ENCODE measurements around the gene PLET1.
"Not testable (repeated sequence)": the region's sequence is repeated elsewhere in the genome, so short reads cannot be mapped to it uniquely, and the experiment has no call there.

The PLET1 gene

GRCh38 chr11:112216561-112217105 lies 44.0 kb downstream of the PLET1 start:
- in situ Hi-C loops (cut with MboI; ENCODE audit: low sequenced_read_pairs), result loop anchor here (25.0 kb wide), 1 partner anchor 1071 kb away; no protein-coding TSS in a partner anchor

- in situ Hi-C loops (cut with MboI; ENCODE audit: low sequenced_read_pairs), result loop anchor here (25.0 kb wide), 1 partner anchor 1072 kb away; no protein-coding TSS in a partner anchor
Measured at GRCh38 chr11:112215621-112216020, 45.0 kb downstream of the PLET1 start.

GRCh38 chr11:112213753-112214152 lies 46.9 kb downstream of the PLET1 start:
- in situ Hi-C loops (cut with MboI; ENCODE audit: low sequenced_read_pairs), result loop anchor here (25.0 kb wide), 1 partner anchor 1074 kb away; no protein-coding TSS in a partner anchor

- in situ Hi-C loops (cut with MboI; ENCODE audit: low sequenced_read_pairs), result loop anchor here (25.0 kb wide), 1 partner anchor 1075 kb away; no protein-coding TSS in a partner anchor
Measured at GRCh38 chr11:112212710-112213109, 48.0 kb downstream of the PLET1 start.

- in situ Hi-C loops (cut with MboI; ENCODE audit: low sequenced_read_pairs), result loop anchor here (25.0 kb wide), 1 partner anchor 1075 kb away; no protein-coding TSS in a partner anchor
Measured at GRCh38 chr11:112212290-112212689, 48.4 kb downstream of the PLET1 start.

- in situ Hi-C loops (cut with MboI; ENCODE audit: low sequenced_read_pairs), result loop anchor here (25.0 kb wide), 1 partner anchor 1076 kb away; no protein-coding TSS in a partner anchor
Measured at GRCh38 chr11:112211536-112211935, 49.1 kb downstream of the PLET1 start.

GRCh38 chr11:112210890-112211289 lies 49.8 kb downstream of the PLET1 start:
- in situ Hi-C loops (cut with MboI; ENCODE audit: low sequenced_read_pairs), result loop anchor here (25.0 kb wide), 1 partner anchor 1076 kb away; no protein-coding TSS in a partner anchor

GRCh38 chr11:112206071-112206470 lies 54.6 kb downstream of the PLET1 start:
- in situ Hi-C loops (cut with MboI; ENCODE audit: low sequenced_read_pairs), result loop anchor here (25.0 kb wide), 1 partner anchor 1081 kb away; no protein-coding TSS in a partner anchor

- in situ Hi-C loops (cut with MboI; ENCODE audit: low sequenced_read_pairs), result loop anchor here (25.0 kb wide), 1 partner anchor 1087 kb away; no protein-coding TSS in a partner anchor
Measured at GRCh38 chr11:112200252-112200651, 60.4 kb downstream of the PLET1 start.

GRCh38 chr11:112199101-112199500 lies 61.6 kb downstream of the PLET1 start:
- in situ Hi-C loops (cut with MboI; ENCODE audit: low sequenced_read_pairs), result not testable (repeated sequence)
